H9 (cell line): Measurements from ENCODE around the gene GNB4. TPM values are rescaled to one million over a fixed set of nuclear protein-coding genes. Genes with fewer than 3 reads are reported as not detected.

Experiments used
- DNase-seq: peaks from one replicate; pipeline ENCODE4 v3.0.0-alpha.2; 2017
- H2AFZ ChIP-seq: one replicate; pipeline ENCODE4 v1.6.1; 2013; ENCODE audit warnings: mild to moderate bottlenecking, low read length, control low read depth, moderate library complexity
- H2AK5ac ChIP-seq: 2 replicates; pipeline ENCODE4 v1.6.1; 2013; ENCODE audit warnings: low read length, control low read depth, mixed read lengths; ENCODE audit not compliant: insufficient read length
- H2BK120ac ChIP-seq: one replicate; pipeline ENCODE4 v1.6.1; 2013; ENCODE audit warnings: low read depth, mild to moderate bottlenecking, low read length, control low read depth, inconsistent platforms; ENCODE audit not compliant: poor library complexity, severe bottlenecking
- H2BK12ac ChIP-seq: 2 replicates; pipeline ENCODE4 v1.6.1; 2013; ENCODE audit warnings: low read length, control low read depth, mixed read lengths, low read depth; ENCODE audit not compliant: insufficient read length
- H2BK15ac ChIP-seq: 2 replicates; pipeline ENCODE4 v1.6.1; 2013; ENCODE audit warnings: low read depth, low read length, control low read depth
- H2BK20ac ChIP-seq: one replicate; pipeline ENCODE4 v1.6.1; 2013; ENCODE audit warnings: low read depth, mild to moderate bottlenecking, low read length, control low read depth, inconsistent platforms; ENCODE audit not compliant: poor library complexity, severe bottlenecking
- H2BK5ac ChIP-seq: 2 replicates; pipeline ENCODE4 v1.6.1; 2013; ENCODE audit warnings: low read length, control low read depth, mixed read lengths; ENCODE audit not compliant: insufficient read length
- H3K14ac ChIP-seq: 2 replicates; pipeline ENCODE4 v1.6.1; 2013; ENCODE audit warnings: low read length, control low read depth; ENCODE audit not compliant: insufficient read depth
- H3K18ac ChIP-seq: 2 replicates; pipeline ENCODE4 v1.6.1; 2013; ENCODE audit warnings: low read depth, mild to moderate bottlenecking, mixed read lengths, low read length, control low read depth; ENCODE audit not compliant: insufficient read length
- H3K23ac ChIP-seq: 2 replicates; pipeline ENCODE4 v1.6.1; 2013; ENCODE audit warnings: low read length, control low read depth, mixed read lengths, low read depth; ENCODE audit not compliant: insufficient read length
- H3K23me2 ChIP-seq: 2 replicates; pipeline ENCODE4 v1.6.1; 2013; ENCODE audit warnings: low read depth, mild to moderate bottlenecking, mixed read lengths, low read length, control low read depth; ENCODE audit not compliant: insufficient read length, poor library complexity, severe bottlenecking
- H3K27ac ChIP-seq: 2 replicates; pipeline ENCODE4 v1.5.1; 2013; ENCODE audit warnings: low read length, control low read depth, mixed read lengths, low read depth; ENCODE audit not compliant: insufficient read length
- H3K27me3 ChIP-seq: 2 replicates; pipeline ENCODE4 v1.6.1; 2013; ENCODE audit warnings: low read length, control low read depth, inconsistent platforms; ENCODE audit not compliant: insufficient read depth
- H3K4ac ChIP-seq: 2 replicates; pipeline ENCODE4 v1.6.1; 2013; ENCODE audit warnings: low read depth, mild to moderate bottlenecking, control low read depth, inconsistent platforms, low read length, moderate library complexity
- H3K4me1 ChIP-seq: 2 replicates; pipeline ENCODE4 v1.6.1; 2013; ENCODE audit warnings: low read length, control low read depth, inconsistent platforms; ENCODE audit not compliant: insufficient read depth
- H3K4me2 ChIP-seq: 2 replicates; pipeline ENCODE4 v1.6.1; 2013; ENCODE audit warnings: low read length, control low read depth, mixed read lengths; ENCODE audit not compliant: insufficient read length, insufficient read depth
- H3K56ac ChIP-seq: 2 replicates; pipeline ENCODE4 v1.6.1; 2013; ENCODE audit warnings: low read depth, mild to moderate bottlenecking, mixed read lengths, low read length, control low read depth; ENCODE audit not compliant: insufficient read length
- H3K79me1 ChIP-seq: 2 replicates; pipeline ENCODE4 v1.6.1; 2013; ENCODE audit warnings: low read depth, mild to moderate bottlenecking, moderate library complexity, low read length, control low read depth, inconsistent platforms; ENCODE audit not compliant: insufficient read depth, poor library complexity, severe bottlenecking
- H3K79me2 ChIP-seq: 2 replicates; pipeline ENCODE4 v1.6.1; 2013; ENCODE audit warnings: low read length, control low read depth, inconsistent platforms; ENCODE audit not compliant: insufficient read depth
- H3K9ac ChIP-seq: 2 replicates; pipeline ENCODE4 v1.6.1; 2013; ENCODE audit warnings: low read length, control low read depth, mixed read lengths; ENCODE audit not compliant: insufficient read length; ENCODE audit errors: extremely low read depth
- H3K9me3 ChIP-seq: one replicate; pipeline ENCODE4 v1.6.1; 2013; ENCODE audit warnings: low read depth, low read length, inconsistent platforms; ENCODE audit not compliant: control insufficient read depth
- H3T11ph ChIP-seq: one replicate; pipeline ENCODE4 v1.6.1; 2013; ENCODE audit warnings: mild to moderate bottlenecking, low read length, control low read depth, inconsistent platforms
- H4K20me1 ChIP-seq: one replicate; pipeline ENCODE4 v1.6.1; 2013; ENCODE audit not compliant: control insufficient read depth, insufficient read length, insufficient read depth
- H4K5ac ChIP-seq: 2 replicates; pipeline ENCODE4 v1.6.1; 2013; ENCODE audit warnings: low read depth, mild to moderate bottlenecking, mixed read lengths, low read length, control low read depth; ENCODE audit not compliant: insufficient read length
- H4K8ac ChIP-seq: replicated peaks from 2 replicates; pipeline ENCODE4 v1.6.1; 2013; ENCODE audit warnings: low read length, control low read depth, mixed read lengths, low read depth; ENCODE audit not compliant: insufficient read length
- H4K91ac ChIP-seq: 2 replicates; pipeline ENCODE4 v1.6.1; 2013; ENCODE audit warnings: low read depth, mild to moderate bottlenecking, moderate library complexity, mixed read lengths, low read length, control low read depth; ENCODE audit not compliant: insufficient read length
- H3K27ac Mint-ChIP-seq, 3 experiments: 2 replicates in 2 of 3; 3 replicates in 1 of 3; pipeline ENCODE4 v1.8.0; 2020 to 2021; ENCODE audit warnings: mixed read lengths in 3 of 3, mild to moderate bottlenecking in 1 of 3, moderate library complexity in 1 of 3
- H3K27me3 Mint-ChIP-seq: 2 replicates; pipeline ENCODE4 v1.8.0; 2021; ENCODE audit warnings: low read depth, mild to moderate bottlenecking, moderate library complexity, mixed read lengths
- H3K36me3 Mint-ChIP-seq, 3 experiments: 2 replicates in 2 of 3; 3 replicates in 1 of 3; pipeline ENCODE4 v1.8.0; 2020 to 2021; ENCODE audit warnings: low read depth in 3 of 3, mixed read lengths in 3 of 3; ENCODE audit not compliant: insufficient read depth in 1 of 3
- H3K4me1 Mint-ChIP-seq, 2 experiments: 2 replicates each; pipeline ENCODE4 v1.8.0; 2020; ENCODE audit warnings: mixed read lengths in 2 of 2
- H3K4me3 Mint-ChIP-seq, 2 experiments: 2 replicates in 1 of 2; 3 replicates in 1 of 2; pipeline ENCODE4 v1.8.0; 2020 to 2021; ENCODE audit warnings: mild to moderate bottlenecking in 2 of 2, mixed read lengths in 2 of 2, moderate library complexity in 1 of 2
- H3K9me3 Mint-ChIP-seq, 2 experiments: 2 replicates in 1 of 2; 3 replicates in 1 of 2; pipeline ENCODE4 v1.8.0; 2020; ENCODE audit warnings: mild to moderate bottlenecking in 2 of 2, mixed read lengths in 2 of 2, moderate library complexity in 1 of 2
- CTCF ChIP-seq: fragments of 200-600 bp; sonication (generic); conservative IDR thresholded peaks from 3 replicates; pipeline ENCODE4 v1.8.0; 2021; ENCODE audit warnings: antibody characterized with exemption, mild to moderate bottlenecking
- WGBS: extraction: QIAGEN DNeasy Blood & Tissue Kit; methylation state at CpG from one replicate; pipeline ENCODE4 v1.1.7; 2013; ENCODE audit warnings: missing lambda C conversion rate, low lambda C conversion rate, mixed read lengths; ENCODE audit not compliant: insufficient read length; ENCODE audit errors: extremely low coverage; 5-methylcytosine and 5-hydroxymethylcytosine counted together
- total RNA-seq: library from RNA; stranded (reverse); gene quantifications from 2 replicates; pipeline ENCODE4 v1.2.1, GENCODE V29; 2021

GNB4 gene
- total RNA-seq, 1 experiment from 2014 or later = 25.0 TPM

GRCh38 chr3:179452176-179452564 lies 900 bp upstream of the GNB4 start:
- Histone ChIP-seq H4K8ac (no peak overlapping the region), H2BK120ac (no peak overlapping the region), H3K27ac (peak overlapping the region; percentile 26), H3K4me1 (peaks cover 10% of the 10 kb centered on the region), H2AK5ac (no peak overlapping the region), H3K27me3 (no peaks in the 10 kb centered on the region; the same call in 1 of the 2 replicates), H3K14ac (no peak overlapping the region), H3K9me3 (no peaks in the 10 kb centered on the region), H3K18ac (no peak overlapping the region), H2BK5ac (no peak overlapping the region), H2BK15ac (no peak overlapping the region), H3K56ac (no peak overlapping the region), H3K79me2 (peaks cover 2% of the 10 kb centered on the region; the same call in 1 of the 2 replicates), H3K79me1 (no peaks in the 10 kb centered on the region), H3T11ph (no peak overlapping the region), H3K9ac (peak overlapping the region; percentile 47), H3K4me2 (peak overlapping the region; percentile 95), H3K23ac (no peak overlapping the region), H2BK12ac (no peak overlapping the region), H4K5ac (no peak overlapping the region), H4K20me1 (no peaks in the 10 kb centered on the region), H3K23me2 (peaks cover 7% of the 10 kb centered on the region), H4K91ac (no peak overlapping the region), H3K4ac (no peak overlapping the region), H2AFZ (peak overlapping the region; percentile 14), H2BK20ac (no peak overlapping the region)
- Mint-ChIP-seq H3K27ac (no peak overlapping the region), H3K4me3 (peak overlapping the region; percentile 76 to 89), H3K36me3 (no peaks in the 10 kb centered on the region; a peak in 2 of 7 replicates), H3K27me3 (peaks cover 9% of the 10 kb centered on the region), H3K9me3 (peaks cover 0 to 3% of the 10 kb centered on the region in 2 experiments; a peak in 2 of 5 replicates), H3K4me1 (peaks cover 45 to 48% of the 10 kb centered on the region in 2 experiments)
- no CpG with 5 or more reads among the region's 6 CpGs for WGBS
- no peak for DNase-seq
- no peak for TF ChIP-seq CTCF
